Osteoblast (primary cell): Measurements from ENCODE around the gene CFL2. TPM values are rescaled to one million over a fixed set of nuclear protein-coding genes. Genes with fewer than 3 reads are reported as not detected.

Experiments used
- DNase-seq: peaks from one replicate; pipeline ENCODE4 v3.0.0; 2011; ENCODE audit warnings: low spot score, mixed read lengths; ENCODE audit not compliant: insufficient read length; ENCODE audit errors: missing footprints
- H2AFZ ChIP-seq: 2 replicates; pipeline ENCODE4 v1.6.0; 2011; ENCODE audit warnings: mild to moderate bottlenecking, low read length
- H3K27ac ChIP-seq: 2 replicates; pipeline ENCODE4 v1.5.1; 2011; ENCODE audit warnings: mild to moderate bottlenecking, low read depth, low read length, moderate library complexity
- H3K27me3 ChIP-seq: 2 replicates; pipeline ENCODE4 v1.6.0; 2012; ENCODE audit warnings: mild to moderate bottlenecking, control low read depth, inconsistent platforms, low read length, moderate library complexity; ENCODE audit not compliant: insufficient read depth
- H3K36me3 ChIP-seq: 2 replicates; pipeline ENCODE4 v1.5.1; 2011; ENCODE audit warnings: mild to moderate bottlenecking, low read length, control low read depth, moderate library complexity; ENCODE audit not compliant: insufficient read depth
- H3K4me1 ChIP-seq: 2 replicates; pipeline ENCODE4 v1.5.1; 2011; ENCODE audit warnings: mild to moderate bottlenecking, low read length, control low read depth, moderate library complexity; ENCODE audit not compliant: insufficient read depth
- H3K4me2 ChIP-seq: 2 replicates; pipeline ENCODE4 v1.6.0; 2011; ENCODE audit warnings: mild to moderate bottlenecking, low read length; ENCODE audit not compliant: insufficient read depth
- H3K4me3 ChIP-seq: fragments of 200-600 bp; sonication (generic); 3 replicates; pipeline ENCODE4 v1.5.1; 2012; ENCODE audit warnings: mild to moderate bottlenecking, low read length, inconsistent platforms; ENCODE audit not compliant: insufficient read depth
- H3K79me2 ChIP-seq: 2 replicates; pipeline ENCODE4 v1.6.0; 2012; ENCODE audit warnings: mild to moderate bottlenecking, low read length, control low read depth, inconsistent platforms; ENCODE audit not compliant: insufficient read depth
- H3K9me3 ChIP-seq: 2 replicates; pipeline ENCODE4 v1.5.1; 2011; ENCODE audit warnings: low read depth, low read length, control low read depth
- H4K20me1 ChIP-seq: 2 replicates; pipeline ENCODE4 v1.6.0; 2012; ENCODE audit warnings: mild to moderate bottlenecking, low read length, control low read depth; ENCODE audit not compliant: insufficient read depth
- total RNA-seq: library from RNA; depleted of rRNA; stranded (reverse); fragments of >200 nt; gene quantifications from 2 replicates; pipeline ENCODE4 v1.2.3, GENCODE V29; 2012
- TF ChIP-seq, protein P1 (sequence below): IDR thresholded peaks from 2 replicates; pipeline ENCODE4 v1.5.1; 2011; ENCODE audit warnings: mild to moderate bottlenecking, low read depth, low read length, moderate library complexity; ENCODE audit errors: extremely low read depth

CFL2 gene
- total RNA-seq, 1 donor: 114 TPM

DNA sequence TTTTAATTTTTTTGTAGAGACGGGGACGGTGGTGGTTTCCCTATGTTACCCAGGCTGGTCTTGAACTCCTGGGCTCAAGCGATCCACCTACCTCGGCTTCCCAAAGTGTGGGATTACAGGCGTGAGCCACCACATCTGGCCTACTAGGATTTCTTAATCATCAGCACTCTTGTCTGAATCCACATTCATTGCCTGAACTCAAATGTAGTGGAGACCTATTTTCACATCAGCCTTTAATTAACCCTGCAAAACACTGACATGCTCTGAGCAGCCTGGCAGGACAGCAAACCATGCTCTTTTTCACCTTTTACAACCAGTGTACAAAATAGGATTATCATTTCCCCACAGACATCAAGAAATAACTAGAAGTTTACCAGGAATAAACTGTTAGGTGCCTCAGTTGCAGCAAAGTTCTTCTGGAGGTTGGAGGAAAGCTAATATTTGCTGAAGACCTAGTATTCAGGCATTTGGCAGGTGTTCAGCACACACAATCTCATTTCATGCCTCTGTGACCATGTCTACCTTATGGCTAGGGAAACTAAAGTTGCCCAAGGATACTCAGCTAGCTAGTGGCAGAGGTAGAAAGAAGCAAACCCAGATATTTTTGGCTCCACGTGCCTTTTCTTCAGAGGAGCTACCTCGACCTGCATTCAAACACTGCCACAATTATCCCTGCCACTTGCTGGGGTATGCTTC lies 37.7 kb downstream of the CFL2 start:
- Histone ChIP-seq H2AFZ (peak overlapping the region; percentile 18), H3K27ac (no peak overlapping the region), H3K4me1 (peaks cover 9% of the 10 kb centered on the region), H3K4me2 (no peak overlapping the region), H4K20me1 (no peaks in the 10 kb centered on the region), H3K9me3 (no peaks in the 10 kb centered on the region), H3K4me3 (no peak overlapping the region), H3K36me3 (no peaks in the 10 kb centered on the region), H3K27me3 (no peaks in the 10 kb centered on the region), H3K79me2 (no peaks in the 10 kb centered on the region)
- TF ChIP-seq, protein P1, sequence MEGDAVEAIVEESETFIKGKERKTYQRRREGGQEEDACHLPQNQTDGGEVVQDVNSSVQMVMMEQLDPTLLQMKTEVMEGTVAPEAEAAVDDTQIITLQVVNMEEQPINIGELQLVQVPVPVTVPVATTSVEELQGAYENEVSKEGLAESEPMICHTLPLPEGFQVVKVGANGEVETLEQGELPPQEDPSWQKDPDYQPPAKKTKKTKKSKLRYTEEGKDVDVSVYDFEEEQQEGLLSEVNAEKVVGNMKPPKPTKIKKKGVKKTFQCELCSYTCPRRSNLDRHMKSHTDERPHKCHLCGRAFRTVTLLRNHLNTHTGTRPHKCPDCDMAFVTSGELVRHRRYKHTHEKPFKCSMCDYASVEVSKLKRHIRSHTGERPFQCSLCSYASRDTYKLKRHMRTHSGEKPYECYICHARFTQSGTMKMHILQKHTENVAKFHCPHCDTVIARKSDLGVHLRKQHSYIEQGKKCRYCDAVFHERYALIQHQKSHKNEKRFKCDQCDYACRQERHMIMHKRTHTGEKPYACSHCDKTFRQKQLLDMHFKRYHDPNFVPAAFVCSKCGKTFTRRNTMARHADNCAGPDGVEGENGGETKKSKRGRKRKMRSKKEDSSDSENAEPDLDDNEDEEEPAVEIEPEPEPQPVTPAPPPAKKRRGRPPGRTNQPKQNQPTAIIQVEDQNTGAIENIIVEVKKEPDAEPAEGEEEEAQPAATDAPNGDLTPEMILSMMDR: no peak
- DNase-seq: no peak

DNA sequence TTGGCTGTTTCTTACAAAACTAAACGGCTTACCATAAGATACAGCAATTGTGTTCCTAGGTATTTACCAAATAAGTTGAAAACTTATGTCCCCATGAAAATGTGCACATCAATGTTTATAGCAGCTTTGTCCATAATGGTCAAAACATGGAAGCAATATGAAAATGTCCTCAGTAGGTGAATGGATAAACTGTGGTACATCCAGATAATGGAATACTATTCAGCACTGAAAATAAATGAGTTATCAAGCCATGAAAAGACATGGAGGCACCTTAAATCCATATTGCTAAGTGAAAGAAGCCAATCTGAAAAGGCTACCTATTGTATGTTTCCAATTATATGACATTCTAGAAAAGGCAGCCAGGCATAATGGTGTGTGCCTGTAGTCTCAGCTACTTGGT lies 40.7 kb downstream of the CFL2 start:
- no peaks in the 10 kb centered on the region for H3K27me3 ChIP-seq

DNA sequence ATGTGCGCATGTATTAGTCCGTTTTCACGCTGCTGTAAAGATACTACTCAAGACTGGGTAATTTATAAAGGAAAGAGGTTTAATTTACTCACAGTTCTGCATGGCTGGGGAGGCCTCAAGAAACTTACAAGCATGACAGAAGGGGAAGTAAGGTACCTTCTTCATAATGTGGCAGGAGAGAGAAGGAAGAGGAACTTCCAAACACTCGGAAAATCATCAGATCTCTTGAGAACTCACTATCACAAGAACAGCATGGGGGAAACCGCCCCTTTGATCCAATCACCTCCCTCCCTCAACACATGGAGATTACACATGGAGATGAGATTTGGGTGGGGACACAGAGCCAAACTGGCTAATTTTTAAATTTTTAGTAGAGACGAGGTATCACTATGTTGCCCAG lies 42.7 kb downstream of the CFL2 start:
- no peaks in the 10 kb centered on the region for H4K20me1 ChIP-seq
- TF ChIP-seq, protein P1: no peak
- H2AFZ ChIP-seq: no peak overlapping the region
- H3K27ac ChIP-seq: no peak overlapping the region
- no peaks in the 10 kb centered on the region for H3K9me3 ChIP-seq
- H3K4me1 ChIP-seq: peaks cover 3% of the 10 kb centered on the region
- DNase-seq: no peak
- H3K4me2 ChIP-seq: no peak overlapping the region
- H3K27me3 ChIP-seq: no peaks in the 10 kb centered on the region
- no peak overlapping the region for H3K4me3 ChIP-seq
- no peaks in the 10 kb centered on the region for H3K36me3 ChIP-seq
- H3K79me2 ChIP-seq: no peaks in the 10 kb centered on the region

More for the DNA sequence above, 40.7 kb downstream of the CFL2 start:
- peaks cover 9% of the 10 kb centered on the region for H3K4me1 ChIP-seq
- no peaks in the 10 kb centered on the region for H3K36me3 ChIP-seq
- H3K4me3 ChIP-seq: no peak overlapping the region
- H2AFZ ChIP-seq: no peak overlapping the region
- no peaks in the 10 kb centered on the region for H3K79me2 ChIP-seq
- TF ChIP-seq, protein P1: no peak
- DNase-seq: no peak
- no peaks in the 10 kb centered on the region for H4K20me1 ChIP-seq
- H3K4me2 ChIP-seq: no peak overlapping the region
- H3K9me3 ChIP-seq: no peaks in the 10 kb centered on the region
- H3K27ac ChIP-seq: no peak overlapping the region

DNA sequence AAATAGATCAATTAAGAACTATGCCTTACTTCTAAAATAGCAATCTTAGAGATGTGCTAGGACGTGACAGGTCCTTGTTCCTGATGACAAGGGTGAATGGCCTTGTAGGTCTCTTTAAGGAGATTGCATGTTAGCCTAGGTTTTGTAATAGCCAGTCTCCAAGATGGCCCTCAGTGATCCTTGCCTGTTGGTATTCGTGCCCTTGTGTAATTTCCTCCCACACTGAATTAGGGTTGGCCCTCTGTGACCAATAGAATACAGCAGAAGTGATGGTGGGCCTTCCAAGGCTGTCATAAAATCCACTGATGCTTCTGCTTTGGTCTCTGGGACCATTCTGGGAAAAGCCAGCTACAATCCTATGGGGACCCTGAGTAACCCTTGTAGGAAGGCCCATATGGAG lies 46.3 kb downstream of the CFL2 start:
- TF ChIP-seq, protein P1: no peak
- Histone ChIP-seq H3K27me3 (no peaks in the 10 kb centered on the region), H3K4me2 (no peak overlapping the region), H3K4me3 (no peak overlapping the region), H3K79me2 (no peaks in the 10 kb centered on the region), H3K27ac (no peak overlapping the region), H4K20me1 (no peaks in the 10 kb centered on the region), H3K36me3 (no peaks in the 10 kb centered on the region), H3K9me3 (no peaks in the 10 kb centered on the region), H2AFZ (peak overlapping the region; percentile 3), H3K4me1 (peaks cover 19% of the 10 kb centered on the region)
- DNase-seq: no peak
